Neural progenitor cell (in vitro differentiated cells): ENCODE results near the gene AQP12B. TPM values are rescaled to one million over a fixed set of nuclear protein-coding genes. Genes with fewer than 3 reads are reported as not detected.

Source experiments
- DNase-seq: peaks from one replicate; pipeline ENCODE4 v3.0.0-alpha.2; 2016; ENCODE audit warnings: low spot score
- H2AFZ ChIP-seq: fragments of 200-600 bp; sonication (generic); replicated peaks from 2 replicates; pipeline ENCODE4 v1.6.1; 2016; ENCODE audit warnings: antibody characterized with exemption
- H3F3A ChIP-seq: fragments of 200-600 bp; sonication (generic); 2 replicates; pipeline ENCODE4 v1.6.1; 2016; ENCODE audit warnings: antibody characterized with exemption, low read depth
- H3K27ac ChIP-seq: fragments of 200-600 bp; sonication (generic); 2 replicates; pipeline ENCODE4 v1.5.1; 2016; ENCODE audit warnings: mild to moderate bottlenecking
- H3K27me3 ChIP-seq: fragments of 200-600 bp; sonication (generic); 2 replicates; pipeline ENCODE4 v1.6.1; 2016; ENCODE audit warnings: mild to moderate bottlenecking, moderate library complexity
- H3K36me3 ChIP-seq: fragments of 200-600 bp; sonication (generic); 2 replicates; pipeline ENCODE4 v1.5.1; 2016
- H3K4me1 ChIP-seq: fragments of 200-600 bp; sonication (generic); 2 replicates; pipeline ENCODE4 v1.6.1; 2016; ENCODE audit warnings: mixed run types
- H3K4me2 ChIP-seq: fragments of 200-600 bp; sonication (generic); 2 replicates; pipeline ENCODE4 v1.6.1; 2016
- H3K4me3 ChIP-seq: fragments of 200-600 bp; sonication (generic); 2 replicates; pipeline ENCODE4 v1.5.1; 2016
- H3K79me2 ChIP-seq: fragments of 200-600 bp; sonication (generic); 2 replicates; pipeline ENCODE4 v1.6.1; 2016; ENCODE audit warnings: low read depth
- H3K9ac ChIP-seq: fragments of 200-600 bp; sonication (generic); 2 replicates; pipeline ENCODE4 v1.6.1; 2016
- H3K9me3 ChIP-seq: fragments of 200-600 bp; sonication (generic); 2 replicates; pipeline ENCODE4 v1.5.1; 2016; ENCODE audit warnings: low read depth
- H4K20me1 ChIP-seq: fragments of 200-600 bp; sonication (generic); 2 replicates; pipeline ENCODE4 v1.6.1; 2016; ENCODE audit warnings: low read depth
- H3K27ac Mint-ChIP-seq: 3 replicates; pipeline ENCODE4 v1.8.0; 2021; ENCODE audit warnings: mixed read lengths
- H3K27me3 Mint-ChIP-seq: 2 replicates; pipeline ENCODE4 v1.8.0; 2022; ENCODE audit warnings: low read depth, mild to moderate bottlenecking, inconsistent platforms, moderate library complexity, mixed read lengths; ENCODE audit not compliant: insufficient read depth
- H3K36me3 Mint-ChIP-seq: 3 replicates; pipeline ENCODE4 v1.8.0; 2021; ENCODE audit warnings: mixed read lengths
- H3K4me1 Mint-ChIP-seq: 3 replicates; pipeline ENCODE4 v1.8.0; 2021; ENCODE audit warnings: mixed read lengths
- H3K4me3 Mint-ChIP-seq: 3 replicates; pipeline ENCODE4 v1.8.0; 2021; ENCODE audit warnings: mild to moderate bottlenecking, moderate library complexity, mixed read lengths
- H3K9me3 Mint-ChIP-seq: 3 replicates; pipeline ENCODE4 v1.8.0; 2020; ENCODE audit warnings: mixed read lengths
- EZH2 ChIP-seq: fragments of 200-600 bp; sonication (generic); IDR thresholded peaks from 2 replicates; pipeline ENCODE4 v1.6.1; 2017; ENCODE audit warnings: antibody characterized with exemption, mild to moderate bottlenecking, moderate library complexity
- EZH2phosphoT487 ChIP-seq: fragments of 200-600 bp; sonication (generic); IDR thresholded peaks from 2 replicates; pipeline ENCODE4 v1.6.1; 2017; ENCODE audit warnings: antibody characterized with exemption
- total RNA-seq: library from RNA; depleted of rRNA; stranded (reverse); fragments of >200 nt; gene quantifications from 2 replicates; pipeline ENCODE4 v1.2.3, GENCODE V29; 2015; ENCODE audit warnings: low replicate concordance
- TF ChIP-seq, protein P1 (sequence below): fragments of 200-600 bp; sonication (generic); IDR thresholded peaks from 2 replicates; pipeline ENCODE4 v1.5.1; 2017; ENCODE audit warnings: antibody characterized with exemption, mild to moderate bottlenecking

AQP12B gene
- total RNA-seq, 1 donor from 2014 or later: not detected

DNA sequence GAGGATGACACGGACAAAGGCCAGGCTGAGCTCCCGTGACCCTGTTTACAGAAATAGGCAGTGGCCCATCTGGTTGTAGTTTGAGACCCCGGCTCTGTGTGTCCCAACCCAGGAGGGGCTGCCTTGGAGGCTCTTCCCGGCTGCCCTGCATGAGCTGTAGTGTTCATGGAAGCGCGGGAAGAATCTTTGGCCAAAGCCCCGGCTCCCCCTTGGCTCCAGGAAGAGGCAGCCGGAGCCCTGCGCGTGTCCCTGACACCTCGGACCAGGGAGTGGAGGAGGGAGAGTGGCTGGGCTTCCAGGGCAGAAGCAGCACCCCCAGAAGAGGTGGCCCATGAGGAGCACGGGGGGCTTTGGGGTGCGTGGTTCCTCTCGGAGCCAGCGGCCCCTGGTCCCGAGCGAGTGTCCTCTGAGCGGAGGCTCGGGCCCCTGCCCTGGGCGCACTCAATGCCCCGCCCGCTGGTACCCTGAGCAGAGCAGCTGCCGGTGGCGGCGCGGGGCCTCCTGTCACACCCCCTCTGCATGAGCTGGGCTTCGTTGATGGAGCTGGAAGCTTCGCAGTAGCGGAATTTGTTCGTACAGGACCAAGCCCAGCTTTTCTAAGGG is 35.7 kb downstream of the AQP12B start:
- H3K4me2 ChIP-seq: no peak overlapping the region
- H3K9ac ChIP-seq: no peak overlapping the region
- no peaks in the 10 kb centered on the region for H3K36me3 ChIP-seq
- H3K4me3 Mint-ChIP-seq: no peak overlapping the region
- no peaks in the 10 kb centered on the region for H3K9me3 ChIP-seq
- no peak overlapping the region for H3K4me3 ChIP-seq
- H4K20me1 ChIP-seq: no peaks in the 10 kb centered on the region
- H3K4me1 Mint-ChIP-seq: peaks cover 29% of the 10 kb centered on the region
- H3K4me1 ChIP-seq: peaks cover 21% of the 10 kb centered on the region
- peaks cover 8% of the 10 kb centered on the region for H3K27me3 ChIP-seq
- H3K9me3 Mint-ChIP-seq: peaks cover 6% of the 10 kb centered on the region
- no peak for TF ChIP-seq EZH2phosphoT487
- no peak for TF ChIP-seq EZH2
- TF ChIP-seq, protein P1, sequence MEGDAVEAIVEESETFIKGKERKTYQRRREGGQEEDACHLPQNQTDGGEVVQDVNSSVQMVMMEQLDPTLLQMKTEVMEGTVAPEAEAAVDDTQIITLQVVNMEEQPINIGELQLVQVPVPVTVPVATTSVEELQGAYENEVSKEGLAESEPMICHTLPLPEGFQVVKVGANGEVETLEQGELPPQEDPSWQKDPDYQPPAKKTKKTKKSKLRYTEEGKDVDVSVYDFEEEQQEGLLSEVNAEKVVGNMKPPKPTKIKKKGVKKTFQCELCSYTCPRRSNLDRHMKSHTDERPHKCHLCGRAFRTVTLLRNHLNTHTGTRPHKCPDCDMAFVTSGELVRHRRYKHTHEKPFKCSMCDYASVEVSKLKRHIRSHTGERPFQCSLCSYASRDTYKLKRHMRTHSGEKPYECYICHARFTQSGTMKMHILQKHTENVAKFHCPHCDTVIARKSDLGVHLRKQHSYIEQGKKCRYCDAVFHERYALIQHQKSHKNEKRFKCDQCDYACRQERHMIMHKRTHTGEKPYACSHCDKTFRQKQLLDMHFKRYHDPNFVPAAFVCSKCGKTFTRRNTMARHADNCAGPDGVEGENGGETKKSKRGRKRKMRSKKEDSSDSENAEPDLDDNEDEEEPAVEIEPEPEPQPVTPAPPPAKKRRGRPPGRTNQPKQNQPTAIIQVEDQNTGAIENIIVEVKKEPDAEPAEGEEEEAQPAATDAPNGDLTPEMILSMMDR: no peak
- H2AFZ ChIP-seq: no peak overlapping the region
- no peaks in the 10 kb centered on the region for H3K36me3 Mint-ChIP-seq
- no peak for DNase-seq
- no peak overlapping the region for H3K27ac ChIP-seq
- H3K27ac Mint-ChIP-seq: no peak overlapping the region
- H3K79me2 ChIP-seq: no peaks in the 10 kb centered on the region
- H3F3A ChIP-seq: no peaks in the 10 kb centered on the region
- peaks cover 11% of the 10 kb centered on the region for H3K27me3 Mint-ChIP-seq

DNA sequence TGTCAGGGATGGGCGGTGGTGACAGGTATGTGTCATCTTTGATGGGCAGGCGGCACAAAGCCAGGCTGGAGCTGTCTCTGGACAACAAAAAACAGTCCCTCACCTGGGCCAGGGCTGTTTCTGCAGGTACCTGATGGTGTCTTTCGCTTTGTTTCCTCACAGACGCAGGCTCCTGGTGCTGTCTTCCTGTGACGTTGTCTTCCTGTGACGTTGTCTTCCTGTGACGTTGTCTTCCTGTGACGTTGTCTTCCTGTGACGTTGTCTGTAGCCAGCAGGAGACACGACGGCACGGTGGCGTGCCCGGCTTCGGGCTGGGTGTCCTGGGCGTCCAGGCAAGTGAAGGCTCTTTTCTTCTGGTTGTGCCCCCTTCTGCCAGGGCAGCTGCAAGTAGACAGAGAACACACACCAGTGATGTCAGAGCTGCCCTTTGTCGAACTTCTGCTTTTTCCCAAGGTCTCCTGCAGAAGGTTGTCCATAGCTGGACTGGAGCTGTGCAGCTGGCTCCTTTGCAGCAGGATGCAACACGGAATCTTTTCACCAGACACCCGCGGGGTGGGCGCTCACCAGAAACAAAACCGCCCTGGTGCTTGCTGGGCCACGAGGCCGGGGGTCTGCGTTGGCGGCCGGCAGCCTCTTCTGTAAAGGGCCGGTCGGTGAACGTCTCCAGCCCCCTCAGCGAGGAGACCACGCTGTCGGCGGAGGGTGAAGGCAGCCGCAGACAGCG is 36.3 kb downstream of the AQP12B start:
- H3K27me3 Mint-ChIP-seq: peaks cover 11% of the 10 kb centered on the region
- H3K79me2 ChIP-seq: no peaks in the 10 kb centered on the region

DNA sequence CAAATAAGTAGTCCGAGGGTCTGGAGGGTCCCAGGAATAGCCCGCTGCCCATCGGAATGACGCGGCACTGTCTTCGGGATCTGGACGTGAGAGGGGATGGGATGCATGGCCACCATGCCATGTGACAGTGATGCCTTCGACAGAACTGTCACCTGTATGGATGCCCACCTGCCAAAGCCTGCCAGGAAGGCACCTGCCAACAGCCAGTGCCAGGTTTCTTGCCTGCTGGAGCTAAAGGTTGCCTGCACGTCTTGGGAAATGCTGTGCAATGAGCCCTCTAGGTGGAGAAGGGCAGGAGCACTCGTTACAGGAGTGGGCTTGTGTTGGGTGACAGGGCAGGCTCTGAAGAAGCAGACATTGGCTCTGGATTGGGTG is 36.9 kb downstream of the AQP12B start:
- Mint-ChIP-seq H3K4me3 (peak overlapping the region; percentile 38), H3K9me3 (peaks cover 6% of the 10 kb centered on the region), H3K27ac (no peak overlapping the region), H3K36me3 (no peaks in the 10 kb centered on the region), H3K27me3 (peaks cover 8% of the 10 kb centered on the region), H3K4me1 (peaks cover 29% of the 10 kb centered on the region)
- Histone ChIP-seq H3K4me1 (peaks cover 21% of the 10 kb centered on the region), H4K20me1 (no peaks in the 10 kb centered on the region), H2AFZ (no peak overlapping the region), H3K9ac (no peak overlapping the region), H3K4me2 (no peak overlapping the region), H3K27me3 (peaks cover 10% of the 10 kb centered on the region), H3K36me3 (no peaks in the 10 kb centered on the region), H3F3A (no peaks in the 10 kb centered on the region), H3K9me3 (no peaks in the 10 kb centered on the region), H3K27ac (no peak overlapping the region), H3K79me2 (no peaks in the 10 kb centered on the region), H3K4me3 (no peak overlapping the region)
- TF ChIP-seq, protein P1: no peak
- no peak for TF ChIP-seq EZH2phosphoT487
- no peak for TF ChIP-seq EZH2
- no peak for DNase-seq

More for the DNA sequence above, 36.3 kb downstream of the AQP12B start:
- Mint-ChIP-seq H3K27ac (no peak overlapping the region), H3K36me3 (no peaks in the 10 kb centered on the region), H3K9me3 (peaks cover 6% of the 10 kb centered on the region), H3K4me1 (peaks cover 29% of the 10 kb centered on the region), H3K4me3 (no peak overlapping the region)
- Histone ChIP-seq H3K27me3 (peaks cover 8% of the 10 kb centered on the region), H3K9me3 (no peaks in the 10 kb centered on the region), H3K9ac (no peak overlapping the region), H3K27ac (no peak overlapping the region), H4K20me1 (no peaks in the 10 kb centered on the region), H3K4me2 (no peak overlapping the region), H2AFZ (no peak overlapping the region), H3K36me3 (no peaks in the 10 kb centered on the region), H3K4me3 (no peak overlapping the region), H3F3A (no peaks in the 10 kb centered on the region), H3K4me1 (peaks cover 21% of the 10 kb centered on the region)
- no peak for DNase-seq
- TF ChIP-seq EZH2: no peak
- TF ChIP-seq, protein P1: no peak
- no peak for TF ChIP-seq EZH2phosphoT487
